T follicular helper cell (primary cell): ENCODE data around the gene PRSS57.
A peak's percentile ranks its signal among the peaks of the same experiment; 100 is the strongest.
"Not testable (repeated sequence)": the region's sequence is repeated elsewhere in the genome, so short reads cannot be mapped to it uniquely, and the experiment has no call there.

ENCODE experiments used
- DNase-seq: peaks from one replicate; pipeline ENCODE4 v3.0.0-alpha.2; 2020; ENCODE audit warnings: low read depth

The PRSS57 gene

DNA sequence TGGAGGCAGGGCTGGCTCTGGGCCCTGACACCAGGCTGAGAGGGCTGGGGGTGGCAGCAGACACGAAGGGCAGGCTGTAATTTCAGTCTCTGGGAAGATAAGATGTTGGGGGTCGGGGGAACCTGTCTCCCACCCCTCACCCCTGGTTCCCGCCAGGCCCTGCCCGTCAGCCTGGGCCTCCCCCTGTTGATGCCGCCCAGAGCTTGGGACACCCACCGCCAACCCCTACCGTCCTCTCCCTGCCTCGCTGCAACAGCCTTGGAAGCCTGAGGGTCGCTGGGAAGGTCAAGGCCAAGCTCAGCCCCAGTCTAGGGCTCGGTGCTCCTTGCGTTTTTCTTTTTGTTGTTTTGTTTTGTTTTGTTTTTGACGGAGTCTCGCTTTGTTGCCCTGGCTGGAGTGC lies 28.0 kb upstream of the PRSS57 start:
- no peak for DNase-seq

DNA sequence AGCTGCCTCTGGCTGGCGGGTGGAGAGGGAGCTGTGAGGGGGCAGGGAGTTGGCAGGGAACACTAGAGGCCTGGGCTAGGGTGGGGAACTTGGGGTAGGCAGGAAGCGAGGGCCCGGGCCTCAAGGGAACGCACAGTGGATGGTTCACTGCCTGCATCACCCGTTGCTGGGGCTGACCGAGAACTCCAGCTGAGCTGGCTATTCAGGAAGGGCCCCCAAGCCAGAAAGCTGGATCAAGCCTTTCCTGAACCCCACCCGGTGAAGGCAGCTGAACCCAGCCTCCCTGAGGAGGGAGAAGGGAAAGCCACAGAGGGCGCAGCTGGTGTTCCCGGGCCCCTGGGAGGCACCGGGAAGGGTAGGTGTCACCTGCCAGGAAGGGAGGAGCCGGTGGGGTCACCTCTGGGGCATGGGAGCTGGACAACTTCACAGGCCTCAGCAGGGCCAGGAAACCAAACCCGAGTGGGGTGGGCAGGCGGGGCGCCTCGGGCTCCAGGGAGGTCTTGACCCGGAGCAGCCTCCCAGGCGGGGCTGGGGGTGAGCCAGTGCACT lies 27.4 kb upstream of the PRSS57 start:
- no peak for DNase-seq

DNA sequence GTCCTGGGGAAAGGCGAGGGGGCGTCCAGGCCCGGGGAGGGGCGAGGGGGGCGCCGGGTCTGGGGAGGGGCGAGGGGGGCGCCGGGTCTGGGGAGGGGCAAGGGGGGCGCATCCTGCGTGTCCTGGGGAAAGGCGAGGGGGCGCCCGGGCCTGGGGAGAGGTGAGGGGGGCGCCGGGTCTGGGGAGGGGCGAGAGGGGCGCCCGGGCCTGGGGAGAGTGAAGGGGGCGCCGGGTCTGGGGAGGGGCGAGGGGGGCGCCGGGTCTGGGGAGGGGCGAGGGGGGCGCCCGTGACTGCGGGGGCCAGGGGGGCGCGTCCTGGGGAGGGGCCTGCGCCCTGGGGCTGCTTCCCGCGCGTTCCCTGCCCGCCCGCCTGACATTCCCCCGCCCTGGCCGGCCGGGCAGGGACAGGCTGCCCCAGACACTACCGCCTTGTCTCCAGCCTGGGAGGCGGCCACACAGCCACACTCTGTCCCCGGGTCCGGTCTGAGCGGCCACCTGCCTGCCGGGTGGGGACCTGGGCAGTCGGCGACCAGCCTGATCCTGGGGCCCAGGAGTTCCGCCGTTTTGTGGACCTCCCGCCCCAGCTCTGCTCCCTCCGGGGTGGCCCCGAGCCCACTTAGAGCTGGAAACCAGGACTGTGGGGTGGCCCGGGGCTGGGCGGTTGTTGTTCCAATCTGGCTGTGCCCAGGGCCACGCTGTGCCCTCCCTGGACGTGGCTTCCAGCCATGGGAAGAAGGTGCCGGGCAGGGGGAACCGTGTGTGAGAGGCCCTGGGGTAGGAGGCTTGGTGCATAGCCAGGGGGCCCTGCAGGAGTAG lies 25.3 kb upstream of the PRSS57 start:
- DNase-seq = no peak

DNA sequence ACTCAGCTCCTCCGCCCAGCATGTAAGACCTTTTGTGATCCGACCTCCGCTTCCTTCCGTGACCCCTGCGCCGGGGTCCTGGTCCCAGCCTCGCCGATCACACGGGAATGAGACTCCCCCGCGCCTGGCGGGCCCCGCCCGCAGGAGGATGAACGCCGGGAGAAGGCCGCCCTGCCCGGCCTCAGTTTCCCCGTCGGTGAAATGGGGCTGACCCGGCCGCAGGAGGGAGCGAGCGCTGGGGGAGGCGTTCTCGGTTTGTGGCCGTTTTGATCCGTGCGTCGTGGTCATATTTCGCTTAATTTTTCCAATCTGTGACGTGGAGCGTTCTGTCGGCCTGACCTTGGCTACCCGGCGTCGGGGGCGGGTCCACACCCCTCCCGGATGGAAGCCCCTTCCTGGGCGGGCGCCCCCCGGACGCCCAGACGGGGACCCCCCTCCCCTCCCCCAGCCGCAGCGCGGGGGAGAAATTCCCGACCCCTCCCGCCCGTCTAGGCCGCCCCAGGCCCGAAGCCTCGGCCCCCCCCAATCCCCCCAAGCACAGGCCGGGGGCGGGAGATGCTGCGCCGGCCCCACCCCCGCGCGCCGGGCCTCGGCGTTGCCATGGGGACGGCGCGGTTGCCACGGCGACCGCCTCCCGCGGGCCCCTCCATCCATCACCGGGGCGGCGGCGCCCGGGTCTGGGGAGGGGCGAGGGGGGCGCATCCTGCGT lies 24.5 kb upstream of the PRSS57 start:
- DNase-seq = no peak

DNA sequence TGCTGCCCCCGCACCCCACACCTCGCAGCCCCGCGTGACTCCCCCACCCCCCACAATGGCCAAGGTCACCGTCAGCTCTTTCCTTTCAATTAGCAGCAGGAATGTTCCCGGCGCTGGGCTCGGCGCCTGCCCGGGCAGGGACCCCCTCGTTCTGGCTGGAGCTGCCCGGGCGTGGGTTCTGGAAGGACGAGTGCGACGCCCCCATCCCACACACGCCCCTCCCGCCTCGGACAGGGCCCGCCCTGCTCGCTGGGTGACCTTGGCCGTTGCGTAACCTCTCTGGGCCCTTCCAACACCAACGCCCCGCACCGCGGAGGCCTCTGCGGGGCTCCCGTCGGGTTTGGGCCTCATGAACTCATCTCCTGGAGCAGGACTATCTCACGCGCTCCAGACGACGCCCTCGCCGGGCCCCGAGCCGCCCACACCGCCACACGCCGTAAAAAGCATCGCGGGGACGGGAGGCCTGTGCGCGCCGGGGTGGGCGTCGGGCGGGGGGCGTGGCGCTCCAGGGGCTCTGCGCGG lies 23.8 kb upstream of the PRSS57 start:
- DNase-seq = no peak

DNA sequence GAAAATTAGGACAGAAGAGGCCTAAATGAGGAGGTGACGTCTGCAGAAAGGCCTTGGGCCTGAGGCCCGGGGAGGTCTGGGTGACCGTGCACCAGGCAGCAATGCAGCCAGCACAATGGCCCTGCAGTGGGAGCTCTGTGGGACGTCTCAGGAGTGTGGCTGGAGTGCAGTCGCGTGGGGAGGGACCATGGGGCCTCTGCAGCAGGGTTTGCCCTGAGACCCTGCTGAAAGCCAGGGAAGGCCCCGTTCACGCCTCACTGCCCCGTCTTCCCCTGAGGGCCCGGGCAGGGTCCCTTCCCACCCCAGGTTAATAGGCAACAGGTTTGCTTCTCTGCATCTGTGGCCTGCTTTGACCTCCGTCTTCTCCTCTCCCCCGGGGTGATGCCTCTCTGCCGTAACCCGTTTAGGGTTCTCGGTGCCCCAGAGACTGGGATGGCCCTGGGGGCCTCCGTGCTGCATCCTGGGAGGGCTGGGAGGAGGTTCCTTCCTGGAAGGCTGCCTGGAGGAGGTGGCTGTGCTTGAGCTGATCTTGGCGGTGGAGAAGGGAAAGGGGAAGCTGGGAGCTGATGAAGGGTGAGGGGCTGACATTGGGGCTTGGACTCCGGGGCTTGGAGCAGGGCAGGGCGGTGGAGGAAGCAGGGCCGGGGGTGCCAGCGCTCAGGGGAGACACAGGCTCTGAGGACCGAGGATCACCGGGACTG lies 23.1 kb upstream of the PRSS57 start:
- no peak for DNase-seq

DNA sequence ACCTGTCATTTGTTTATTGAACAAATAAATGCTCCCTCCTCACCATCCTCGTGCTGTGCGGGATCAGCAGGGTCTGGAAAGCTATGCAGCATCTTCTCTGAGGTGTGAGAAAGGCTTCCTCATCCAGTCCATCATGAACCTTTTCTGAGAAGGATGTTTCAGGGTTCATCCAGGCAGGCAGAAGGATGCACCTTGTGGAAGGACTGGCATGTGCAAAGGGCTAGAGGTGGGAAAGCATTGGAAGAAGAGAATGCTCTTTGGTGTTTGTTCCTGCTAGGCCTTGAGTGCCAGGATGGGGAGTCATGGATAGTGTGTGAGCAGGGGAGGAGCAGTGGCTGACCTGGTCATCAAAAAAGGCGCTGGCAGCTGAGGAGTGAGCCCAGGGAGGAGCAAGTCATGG lies 20.1 kb upstream of the PRSS57 start:
- DNase-seq = no peak

DNA sequence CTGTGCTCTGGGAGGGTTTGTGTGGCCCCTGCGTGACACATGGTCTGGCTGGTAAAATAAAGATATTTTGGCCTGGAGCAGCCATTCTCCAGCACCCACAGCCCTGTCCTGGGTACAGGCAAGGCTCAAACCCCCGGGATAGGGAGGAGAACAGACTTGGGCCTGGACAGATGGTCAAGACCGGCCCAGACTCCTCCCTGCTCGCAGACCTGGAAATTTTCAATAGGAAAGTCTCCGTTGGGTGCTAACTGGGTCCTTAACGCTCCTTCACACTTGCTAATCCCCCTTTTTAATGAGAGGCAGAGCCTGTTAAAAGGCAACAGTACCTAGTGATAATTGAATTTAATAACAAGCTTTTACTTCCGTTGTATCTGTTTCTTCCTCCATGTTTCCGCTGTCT lies 16.0 kb upstream of the PRSS57 start:
- no peak for DNase-seq

DNA sequence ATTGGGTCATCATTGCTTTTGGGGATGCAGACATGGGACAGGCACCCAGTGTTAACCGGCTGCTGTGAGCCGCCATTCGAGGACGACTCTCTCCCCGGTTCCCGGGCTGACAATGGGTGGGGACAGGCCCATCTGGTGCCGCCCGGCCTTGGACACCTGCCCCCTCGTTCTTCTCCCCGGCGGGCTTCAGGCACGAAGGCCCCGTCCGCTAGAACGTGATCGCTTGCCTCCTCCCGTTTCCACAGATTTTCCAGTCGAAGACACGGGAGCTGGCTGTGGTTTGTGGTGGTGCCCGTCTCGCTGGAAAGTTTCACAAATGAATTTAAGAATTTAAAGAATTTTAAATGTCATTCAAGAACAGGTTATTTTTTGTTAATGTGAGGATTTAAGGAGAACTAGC lies 15.5 kb upstream of the PRSS57 start:
- no peak for DNase-seq

DNA sequence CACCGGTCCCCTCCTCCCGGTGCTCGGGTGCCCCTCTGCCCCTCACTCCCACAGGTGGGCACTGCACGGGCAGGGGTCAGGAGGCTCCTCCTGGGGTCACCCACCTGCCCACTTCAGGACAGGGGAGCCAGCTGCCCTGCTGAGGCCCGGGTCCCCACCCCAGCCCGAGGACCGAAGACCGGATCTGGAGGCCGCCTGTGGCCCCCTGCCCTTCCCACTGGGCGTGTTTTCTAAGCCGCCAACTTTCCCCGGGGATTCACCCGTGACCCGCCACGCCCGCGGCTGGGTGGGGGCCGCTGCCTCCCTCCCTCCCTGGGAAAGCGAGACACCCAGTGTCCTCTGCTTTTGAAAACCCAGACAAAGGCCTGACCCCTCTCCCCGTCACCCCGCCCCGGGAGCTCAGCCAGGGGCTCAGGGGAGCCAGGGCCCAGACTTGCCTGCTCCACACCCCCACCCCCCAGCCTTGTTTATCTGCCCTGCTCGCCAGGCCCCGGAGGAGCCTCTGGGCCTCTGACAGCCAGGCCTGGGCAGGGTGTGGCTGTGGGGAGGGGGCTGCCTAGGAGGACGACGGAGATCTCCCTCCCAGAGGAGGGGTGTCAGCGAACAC lies 14.8 kb upstream of the PRSS57 start:
- DNase-seq = no peak

DNA sequence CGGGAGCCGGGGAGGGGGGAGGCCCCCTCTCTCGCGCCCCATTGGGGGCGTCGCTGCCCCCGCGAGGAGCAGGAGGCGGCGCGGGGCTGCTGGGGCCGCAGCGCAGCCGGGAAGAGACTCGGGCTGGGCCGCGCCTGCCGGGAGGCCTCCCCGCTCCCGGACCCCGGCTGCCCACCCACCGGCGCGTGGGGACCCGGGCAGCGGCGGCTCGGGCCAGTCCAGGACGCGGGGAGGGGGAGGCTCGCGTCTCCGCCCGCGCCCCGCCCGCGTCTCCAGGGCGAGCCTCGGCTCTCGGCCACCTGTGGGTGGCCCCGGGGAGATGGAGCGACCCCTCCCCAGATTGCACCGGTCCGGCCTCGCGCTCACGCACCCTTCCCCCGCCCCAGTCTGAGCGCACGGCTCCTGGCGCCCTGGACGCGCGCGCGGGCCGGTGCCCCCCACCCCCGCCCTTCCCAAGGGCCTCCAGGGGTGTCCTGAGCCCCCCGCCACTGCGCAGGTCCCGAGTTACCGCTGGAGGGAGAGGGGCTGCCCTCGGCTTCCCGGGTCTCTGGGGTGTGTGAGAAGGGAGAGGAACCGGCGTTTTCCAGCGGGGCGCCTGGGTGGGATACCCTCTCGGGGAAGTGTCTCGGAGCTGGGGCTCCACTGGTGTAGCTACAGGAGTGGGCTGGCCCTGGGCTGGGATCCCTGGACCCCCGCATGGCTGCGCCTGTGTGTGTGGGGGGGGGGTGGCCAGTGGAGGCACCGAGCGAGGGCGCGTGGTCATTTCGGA lies 14.1 kb upstream of the PRSS57 start:
- no peak for DNase-seq

DNA sequence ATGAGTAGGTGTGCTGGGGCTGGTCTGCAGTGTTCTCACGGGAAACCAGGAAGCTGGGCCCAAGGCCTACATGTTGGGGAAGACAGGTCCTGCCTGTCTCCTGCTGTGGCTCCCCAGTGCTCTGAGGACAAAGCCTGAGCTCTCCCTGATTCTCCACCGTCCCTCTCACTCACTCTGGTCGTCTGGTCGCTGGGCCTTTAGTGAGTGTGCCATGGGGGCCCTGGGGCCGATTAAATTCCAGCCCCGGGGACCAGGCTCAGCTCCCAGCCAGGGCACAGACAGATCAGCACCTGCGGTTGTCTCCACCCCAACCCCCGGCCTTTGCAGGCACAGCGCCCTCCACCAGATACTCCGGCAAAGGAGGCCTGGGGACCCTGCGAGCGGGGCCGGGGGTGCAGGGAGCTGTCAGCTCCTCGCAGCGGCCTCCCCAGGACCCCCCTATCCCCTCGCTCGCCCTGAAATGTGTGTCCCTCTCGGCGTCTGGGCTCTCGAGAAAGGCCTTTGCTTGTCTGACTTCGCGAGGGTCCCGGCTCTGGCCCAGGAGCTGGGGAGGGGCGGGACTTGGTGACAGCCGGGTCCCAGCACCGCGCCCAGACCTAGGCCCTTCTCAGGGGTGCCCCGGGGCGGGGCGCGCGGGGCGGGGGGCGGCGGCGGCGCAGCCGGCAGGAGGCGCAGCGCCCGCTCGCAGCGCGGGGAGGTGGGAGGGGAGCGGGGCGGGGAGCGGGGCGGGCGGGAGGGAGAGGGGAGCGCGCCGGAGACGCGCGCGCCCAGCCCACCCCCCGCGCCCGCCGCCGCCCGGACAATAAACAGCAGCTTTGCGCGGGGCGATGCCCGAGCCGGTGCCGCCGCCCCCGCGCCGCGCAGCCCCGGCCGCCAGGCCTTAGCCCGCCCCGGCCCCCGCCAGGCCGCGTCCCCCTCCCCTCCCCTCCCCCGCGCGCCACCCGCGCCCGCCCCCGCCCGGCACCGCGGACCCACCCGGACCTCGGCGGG lies 13.2 kb upstream of the PRSS57 start, which contains the start of gene PALM:
Gene PALM, plus strand, starts transcription at position 782 of the 990 bp plus-strand sequence. CDS start 212 bp downstream, outside the sequence.
- DNase-seq = no peak

DNA sequence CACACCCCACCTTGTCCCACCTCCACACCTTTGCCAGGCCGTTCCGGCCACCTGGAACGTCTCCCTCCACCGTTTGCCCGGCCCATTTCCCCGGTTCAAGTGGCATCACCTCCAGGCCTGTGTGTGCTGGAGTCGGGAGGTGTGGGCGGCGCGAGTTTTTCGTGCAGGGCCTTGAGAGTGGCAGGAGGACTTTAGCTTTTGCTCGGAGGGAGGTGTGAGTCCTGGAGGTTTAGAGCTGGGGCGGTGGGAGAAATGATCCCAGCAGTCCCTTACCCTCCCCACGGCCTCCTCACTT lies 9.1 kb upstream of the PRSS57 start:
- no peak for DNase-seq

DNA sequence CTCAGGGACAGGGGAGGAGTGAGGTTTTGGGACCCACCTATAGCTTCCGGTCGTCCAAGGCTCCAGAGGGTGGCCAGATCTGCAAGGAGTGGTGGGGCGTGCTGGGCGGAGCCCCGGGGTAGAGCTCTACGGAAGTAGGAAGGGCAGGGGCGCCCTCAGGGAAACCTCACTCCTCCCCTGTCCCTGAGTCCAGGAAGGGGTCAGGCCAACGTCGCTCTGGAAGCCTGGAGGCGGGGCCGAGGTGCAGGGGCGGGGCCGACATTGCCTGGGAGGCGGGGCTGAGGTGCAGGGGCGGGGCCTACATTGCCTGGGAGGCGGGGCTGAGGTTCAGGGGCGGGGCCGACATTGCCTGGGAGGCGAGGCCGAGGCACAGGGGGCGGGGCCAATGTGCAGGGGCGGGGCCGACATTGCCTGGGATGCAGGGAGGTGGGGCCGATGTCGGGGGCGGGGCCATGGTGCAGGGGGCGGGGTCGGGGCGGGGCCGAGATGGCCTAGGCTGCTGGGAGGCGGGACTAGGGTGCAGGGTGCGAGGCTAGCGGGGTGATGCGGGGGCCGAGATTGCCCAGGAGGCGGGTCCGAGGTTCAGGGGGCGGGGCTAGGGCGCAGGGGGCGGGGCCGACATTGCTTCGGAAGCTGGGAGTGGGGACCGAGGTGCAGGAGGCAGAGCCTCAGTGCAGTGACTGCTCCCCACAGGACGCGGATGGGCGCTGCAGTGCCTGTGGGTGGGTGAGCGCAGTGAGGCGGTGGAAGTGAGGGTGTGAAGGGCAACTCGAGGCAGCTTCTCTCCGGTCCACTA lies 8.6 kb upstream of the PRSS57 start:
- peak; percentile 64 for DNase-seq

DNA sequence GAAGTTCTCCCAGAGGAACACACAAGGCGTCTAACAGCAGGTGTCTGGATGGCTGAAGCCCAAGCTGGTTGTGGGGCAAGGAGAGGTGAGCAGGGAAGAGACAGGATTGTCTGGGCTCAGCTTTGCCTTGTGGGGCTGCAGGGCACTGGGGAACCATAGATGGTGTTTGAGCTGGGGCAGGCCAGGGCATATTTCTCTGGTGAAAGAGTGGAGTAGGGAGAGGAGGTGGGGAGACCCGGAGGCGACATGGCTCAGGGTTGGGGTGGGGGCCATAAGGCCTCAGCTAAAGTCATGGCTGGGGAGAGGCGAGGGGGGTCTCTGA lies 8.0 kb upstream of the PRSS57 start:
- DNase-seq = no peak

DNA sequence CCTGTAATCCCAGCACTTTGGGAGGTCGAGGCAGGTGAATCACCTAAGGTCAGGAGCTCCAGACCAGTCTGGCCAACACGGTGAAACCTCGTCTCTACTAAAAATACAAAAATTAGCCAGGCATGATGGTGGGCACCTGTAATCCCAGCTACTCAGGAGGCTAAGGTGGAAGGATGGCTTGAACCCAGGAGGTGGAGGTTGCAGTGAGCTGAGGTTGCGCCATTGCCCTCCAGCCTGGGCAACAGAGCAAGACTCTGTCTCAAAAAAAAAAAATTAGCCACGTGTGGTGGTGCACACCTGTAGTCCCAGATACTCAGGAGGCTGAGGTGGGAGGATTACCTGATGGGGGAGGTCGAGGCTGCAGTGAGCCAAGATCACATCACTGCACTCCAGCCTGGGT lies 7.6 kb upstream of the PRSS57 start:
- not testable (repeated sequence) for DNase-seq

DNA sequence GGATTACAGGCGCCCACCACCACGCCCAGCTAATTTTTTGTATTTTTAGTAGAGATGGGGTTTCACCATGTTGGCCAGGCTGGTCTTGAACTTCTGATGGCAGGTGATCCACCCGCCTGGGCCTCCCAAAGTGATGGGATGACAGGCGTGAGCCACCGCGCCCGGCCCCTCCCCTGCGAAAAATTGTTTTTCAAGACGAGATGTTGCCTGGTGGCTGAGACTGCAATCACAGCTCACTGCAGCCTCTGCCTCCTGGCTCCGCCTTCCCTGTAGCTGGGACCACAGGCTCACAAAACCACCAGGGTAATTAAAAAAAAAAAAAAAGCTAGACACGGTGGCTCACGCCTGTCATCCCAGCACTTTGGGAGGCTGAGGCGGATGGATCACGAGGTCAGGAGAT lies 4.6 kb upstream of the PRSS57 start:
- DNase-seq = not testable (repeated sequence)

DNA sequence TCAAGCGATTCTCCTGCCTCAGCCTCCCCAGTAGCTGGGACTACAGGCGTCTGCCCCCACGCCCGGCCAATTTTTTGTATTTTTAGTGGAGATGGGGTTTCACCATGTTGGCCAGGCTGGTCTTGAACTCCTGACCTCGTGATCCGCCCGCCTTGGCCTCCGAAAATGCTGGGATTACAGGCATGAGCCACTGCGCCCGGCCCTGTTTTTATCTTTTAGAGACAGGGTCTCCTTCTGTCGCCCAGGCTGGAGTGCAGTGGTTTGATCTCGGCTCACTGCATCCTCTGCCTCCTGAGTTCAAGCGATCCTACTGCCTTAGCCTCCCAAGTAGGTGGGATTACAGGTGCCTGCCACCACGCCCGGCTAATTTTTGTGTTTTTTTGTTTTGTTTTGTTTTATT lies 3.3 kb upstream of the PRSS57 start:
- not testable (repeated sequence) for DNase-seq
